AG04450 (cell line): ENCODE data around the gene VPS36. TPM values are rescaled to one million over a fixed set of nuclear protein-coding genes. Genes with fewer than 3 reads are reported as not detected.
"Not testable (repeated sequence)": the region's sequence is repeated elsewhere in the genome, so short reads cannot be mapped to it uniquely, and the experiment has no call there.

Experiments
- CTCF ChIA-PET: fragments of 300-600, 350-600 bp; formaldehyde crosslinking; extraction: SDS; loops from one replicate; lab custom pipeline; 2022; ENCODE audit warnings: antibody characterized with exemption, inconsistent platforms; lab: Charles Lee
- POLR2A ChIA-PET: fragments of 350-600 bp; formaldehyde crosslinking; extraction: SDS; loops from one replicate; lab custom pipeline; 2021; ENCODE audit warnings: antibody characterized with exemption, inconsistent platforms; lab: Yijun Ruan, JAX
- DNase-seq: peaks from one replicate; pipeline ENCODE4 v3.0.0-alpha.2; 2011; ENCODE audit warnings: low read depth, low spot score
- H3K27ac ChIP-seq: one replicate; pipeline ENCODE4 v1.5.1; 2012; ENCODE audit warnings: low read depth, low read length, control low read depth
- H3K27me3 ChIP-seq: one replicate; pipeline ENCODE4 v1.6.0; 2012; ENCODE audit warnings: low read length; ENCODE audit not compliant: control insufficient read depth, insufficient read depth
- H3K4me3 ChIP-seq: 2 replicates; pipeline ENCODE4 v1.5.1; 2011; ENCODE audit warnings: mild to moderate bottlenecking, low read depth, low read length, control low read depth
- H3K9me3 ChIP-seq: 2 replicates; pipeline ENCODE4 v1.5.1; 2012; ENCODE audit warnings: low read length; ENCODE audit not compliant: control insufficient read depth, insufficient read depth
- polyA plus RNA-seq: library from polyadenylated mRNA; depleted of rRNA; stranded (reverse); fragments of >200 nt; gene quantifications from 2 replicates; pipeline ENCODE4 v1.2.3, GENCODE V29; 2011
- TF ChIP-seq, protein P1 (sequence below): IDR thresholded peaks from 2 replicates; pipeline ENCODE4 v1.5.1; 2011; ENCODE audit warnings: low read depth, low read length, control low read depth, inconsistent platforms

The VPS36 gene
- polyA plus RNA-seq, 1 experiment = 24.2 TPM

DNA sequence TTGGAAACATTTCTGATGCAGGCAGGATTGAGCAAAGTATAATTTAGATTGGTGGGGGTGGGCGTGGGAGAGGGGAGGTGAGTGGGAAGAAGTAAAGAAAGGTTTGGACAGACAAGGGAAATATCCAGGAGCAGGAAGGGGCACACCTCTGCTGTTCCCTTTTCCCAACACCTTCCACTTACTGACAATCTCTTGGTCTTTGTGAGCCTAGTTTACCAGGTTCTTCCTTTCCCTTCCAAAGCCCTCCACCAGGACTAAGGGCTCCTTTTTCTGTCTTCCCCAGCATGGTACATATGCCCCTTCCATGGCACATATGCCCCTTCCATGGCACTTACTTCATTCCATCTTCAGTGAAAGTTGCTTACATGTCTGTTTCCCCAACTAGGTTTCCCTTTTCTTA lies 38.3 kb downstream of the VPS36 start:
- TF ChIP-seq, protein P1, sequence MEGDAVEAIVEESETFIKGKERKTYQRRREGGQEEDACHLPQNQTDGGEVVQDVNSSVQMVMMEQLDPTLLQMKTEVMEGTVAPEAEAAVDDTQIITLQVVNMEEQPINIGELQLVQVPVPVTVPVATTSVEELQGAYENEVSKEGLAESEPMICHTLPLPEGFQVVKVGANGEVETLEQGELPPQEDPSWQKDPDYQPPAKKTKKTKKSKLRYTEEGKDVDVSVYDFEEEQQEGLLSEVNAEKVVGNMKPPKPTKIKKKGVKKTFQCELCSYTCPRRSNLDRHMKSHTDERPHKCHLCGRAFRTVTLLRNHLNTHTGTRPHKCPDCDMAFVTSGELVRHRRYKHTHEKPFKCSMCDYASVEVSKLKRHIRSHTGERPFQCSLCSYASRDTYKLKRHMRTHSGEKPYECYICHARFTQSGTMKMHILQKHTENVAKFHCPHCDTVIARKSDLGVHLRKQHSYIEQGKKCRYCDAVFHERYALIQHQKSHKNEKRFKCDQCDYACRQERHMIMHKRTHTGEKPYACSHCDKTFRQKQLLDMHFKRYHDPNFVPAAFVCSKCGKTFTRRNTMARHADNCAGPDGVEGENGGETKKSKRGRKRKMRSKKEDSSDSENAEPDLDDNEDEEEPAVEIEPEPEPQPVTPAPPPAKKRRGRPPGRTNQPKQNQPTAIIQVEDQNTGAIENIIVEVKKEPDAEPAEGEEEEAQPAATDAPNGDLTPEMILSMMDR = no peak
- ChIA-PET CTCF (interaction anchor here (5.8 kb wide), 1 partner anchor 38 kb away, joined by 40 read pairs; the partner anchor contains the start of gene VPS36), POLR2A (interaction anchor here (0.6 kb wide), 1 partner anchor 216 kb away, joined by 3 read pairs; no protein-coding TSS in a partner anchor)
- no peak overlapping the region for H3K4me3 ChIP-seq
- peak overlapping the region; percentile 22 for H3K27ac ChIP-seq
- H3K9me3 ChIP-seq = no peaks in the 10 kb centered on the region; the same call in 1 of the 2 replicates
- H3K27me3 ChIP-seq = no peaks in the 10 kb centered on the region
- DNase-seq = no peak

DNA sequence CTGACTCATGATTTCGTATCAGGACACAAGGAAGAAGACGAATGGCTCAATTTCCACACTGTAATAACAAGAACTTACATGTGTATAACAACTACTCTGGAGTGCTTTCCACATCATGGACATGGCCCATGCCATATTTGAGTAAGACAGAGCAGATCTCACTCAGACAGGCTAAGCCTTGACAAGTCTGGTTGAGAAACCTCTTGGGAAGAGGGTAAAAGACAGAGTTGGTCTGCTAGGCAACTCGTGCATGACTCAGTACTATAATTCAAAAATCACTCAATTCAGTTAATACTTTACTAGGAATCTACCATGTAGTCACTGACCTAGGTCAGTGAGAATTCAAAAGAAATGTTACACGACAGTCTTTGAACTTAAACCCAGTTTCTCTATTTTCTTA lies 38.8 kb downstream of the VPS36 start:
- no peaks in the 10 kb centered on the region; the same call in 1 of the 2 replicates for H3K9me3 ChIP-seq
- POLR2A ChIA-PET = no interaction called here
- H3K4me3 ChIP-seq = no peak overlapping the region
- no peaks in the 10 kb centered on the region for H3K27me3 ChIP-seq
- no peak overlapping the region for H3K27ac ChIP-seq
- TF ChIP-seq, protein P1 = no peak
- CTCF ChIA-PET = interaction anchor here (1.5 to 5.8 kb wide), 2 partner anchors 39 to 68 kb away, joined by 3 to 40 read pairs; partner anchors contain the start of gene VPS36
- DNase-seq = peak; percentile 21

DNA sequence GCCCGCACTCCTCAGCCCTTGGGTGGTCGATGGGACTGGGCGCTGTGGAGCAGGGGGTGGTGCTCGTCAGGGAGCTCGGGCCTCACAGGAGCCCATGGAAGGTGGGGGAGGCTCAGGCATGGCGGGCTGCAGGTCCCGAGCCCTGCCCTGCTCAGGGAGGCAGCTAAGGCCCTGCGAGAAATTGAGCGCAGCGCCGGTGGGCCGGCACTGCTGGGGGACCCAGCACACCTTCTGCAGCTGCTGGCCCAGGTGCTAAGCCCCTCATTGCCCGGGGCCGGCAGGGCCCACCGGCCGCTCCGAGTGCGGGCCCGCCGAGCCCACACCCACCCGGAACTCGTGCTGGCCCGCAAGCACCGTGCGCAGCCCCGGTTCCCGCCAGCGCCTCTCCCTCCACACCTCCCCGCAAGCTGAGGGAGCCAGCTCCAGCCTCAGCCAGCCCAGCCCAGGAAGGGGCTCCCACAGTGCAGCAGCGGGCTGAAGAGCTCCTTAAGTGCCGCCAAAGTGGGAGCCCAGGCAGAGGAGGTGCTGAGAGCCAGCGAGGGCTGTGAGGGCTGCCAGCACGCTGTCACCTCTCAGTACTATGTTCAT lies 42.3 kb downstream of the VPS36 start:
- CTCF ChIA-PET = interaction anchor here (1.5 kb wide), 1 partner anchor 43 kb away, joined by 4 read pairs; no protein-coding TSS in a partner anchor
- H3K9me3 ChIP-seq, H3K4me3 ChIP-seq, H3K27me3 ChIP-seq, POLR2A ChIA-PET, H3K27ac ChIP-seq, DNase-seq: not testable (repeated sequence)

DNA sequence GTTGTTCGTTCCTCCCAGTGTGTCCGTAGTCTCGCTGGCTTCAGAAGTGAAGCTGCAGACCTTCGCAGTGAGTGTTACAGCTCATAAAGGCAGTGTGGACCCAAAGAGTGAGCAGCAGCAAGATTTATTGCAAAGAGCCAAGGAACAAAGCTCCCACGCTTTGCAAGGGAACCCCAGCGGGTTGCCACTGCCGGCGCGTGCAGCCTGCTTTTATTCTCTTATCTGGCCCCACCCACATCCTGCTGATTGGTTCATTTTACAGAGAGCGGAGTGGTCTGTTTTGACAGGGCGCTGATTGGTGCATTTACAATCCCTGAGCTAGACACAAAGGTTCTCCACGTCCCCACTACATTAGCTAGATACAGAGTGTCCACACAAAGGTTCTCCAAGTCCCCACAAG lies 43.0 kb downstream of the VPS36 start:
- H3K9me3 ChIP-seq, POLR2A ChIA-PET, DNase-seq, H3K4me3 ChIP-seq, H3K27ac ChIP-seq, H3K27me3 ChIP-seq: not testable (repeated sequence)
- CTCF ChIA-PET = interaction anchor here (1.5 kb wide), 1 partner anchor 43 kb away, joined by 4 read pairs; no protein-coding TSS in a partner anchor

DNA sequence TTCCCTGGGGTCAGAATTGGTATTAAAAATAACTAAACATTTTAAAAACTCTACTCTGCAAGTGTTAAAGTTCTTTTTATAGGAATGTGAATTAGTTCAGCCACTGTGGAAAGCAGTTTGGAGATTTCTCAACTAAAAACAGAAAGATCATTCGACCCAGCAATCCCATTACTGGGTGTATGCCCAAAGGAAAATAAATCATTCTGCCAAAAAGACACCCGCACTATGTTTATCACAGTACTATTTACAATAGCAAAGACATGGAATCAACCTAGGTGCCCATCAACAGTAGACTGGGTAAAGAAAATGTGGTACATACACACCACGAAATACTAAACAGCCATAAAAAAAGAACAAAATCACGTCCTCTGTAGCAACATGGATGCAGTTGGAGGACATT lies 43.8 kb downstream of the VPS36 start:
- no peaks in the 10 kb centered on the region; the same call in 1 of the 2 replicates for H3K9me3 ChIP-seq
- no peak for DNase-seq
- H3K4me3 ChIP-seq = no peak overlapping the region; the same call in 1 of the 2 replicates
- POLR2A ChIA-PET = no interaction called here
- no peaks in the 10 kb centered on the region for H3K27me3 ChIP-seq
- TF ChIP-seq, protein P1 = no peak
- CTCF ChIA-PET = no interaction called here
- no peak overlapping the region for H3K27ac ChIP-seq

DNA sequence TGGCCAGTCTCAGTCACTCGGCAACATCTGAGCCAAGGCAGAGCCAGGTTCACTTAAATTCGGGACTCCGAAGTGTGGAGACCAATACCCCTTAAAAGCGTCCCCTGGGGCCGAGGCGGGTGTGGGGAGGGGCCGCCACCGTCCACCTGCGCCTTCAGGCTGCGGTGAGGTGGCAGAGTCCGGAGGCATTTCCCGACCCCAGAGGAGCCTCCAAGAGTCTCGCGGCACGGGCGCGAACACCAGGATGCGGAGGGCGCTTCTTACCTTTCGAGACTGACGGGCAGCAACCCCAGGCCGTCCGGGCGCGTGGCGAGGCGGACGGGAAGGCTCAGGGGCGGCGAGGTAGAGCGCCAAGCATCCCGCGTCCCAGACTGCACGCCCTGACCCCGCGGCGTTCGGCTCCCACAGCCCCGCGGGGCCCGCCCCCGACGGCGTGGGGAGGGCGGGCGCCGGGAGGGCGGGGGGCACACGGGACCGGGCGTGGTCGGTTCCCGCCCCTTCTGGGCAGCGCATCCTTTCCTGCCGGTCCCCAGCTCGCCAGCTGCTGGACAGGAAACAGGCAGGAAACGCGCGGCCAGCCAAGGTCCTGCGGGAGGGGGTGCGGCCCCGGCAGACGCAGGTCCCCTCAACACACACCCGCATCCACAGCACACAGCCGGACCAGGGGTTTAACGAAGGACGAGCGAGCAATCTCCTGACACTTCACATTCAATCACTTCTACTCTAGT lies 44.5 kb downstream of the VPS36 start, which contains the start of gene THSD1:
Gene THSD1, minus strand, starts transcription at position 406 of the 728 bp plus-strand sequence. CDS start 3,572 bp downstream, outside the sequence.
- H3K9me3 ChIP-seq = no peaks in the 10 kb centered on the region; the same call in 1 of the 2 replicates
- no peak within 1 kb of the TSS for H3K27ac ChIP-seq
- no peaks in the 10 kb centered on the region for H3K27me3 ChIP-seq
- ChIA-PET POLR2A (no interaction called here), CTCF (interaction anchor here (1.6 to 3.9 kb wide), 2 partner anchors 44 to 45 kb away, joined by 4 to 19 read pairs; no protein-coding TSS in a partner anchor)
- no peak for DNase-seq
- TF ChIP-seq, protein P1 = no peak
- H3K4me3 ChIP-seq = peak within 1 kb of the TSS; percentile 74
